SK-N-SH (cell line): Measurements from ENCODE around the gene LPP. TPM values are rescaled to one million over a fixed set of nuclear protein-coding genes. Genes with fewer than 3 reads are reported as not detected.

Source experiments
- CTCF ChIA-PET: fragments of 300-600, 350-600 bp; formaldehyde crosslinking; extraction: SDS; loops from one replicate; lab custom pipeline; 2021; lab: Yijun Ruan, JAX
- POLR2A ChIA-PET: fragments of 350-600 bp; sonication (Branson Sonifier 250); formaldehyde crosslinking; extraction: SDS; loops from one replicate; lab custom pipeline; 2020; ENCODE audit warnings: antibody characterized with exemption, inconsistent platforms; lab: Yijun Ruan, JAX
- DNase-seq: peaks from one replicate; pipeline ENCODE4 v3.0.0; 2012
- H2AFZ ChIP-seq: fragments of 200-600 bp; sonication (generic); 2 replicates; pipeline ENCODE4 v1.8.1; 2016; ENCODE audit warnings: antibody characterized with exemption, mild to moderate bottlenecking, low read depth
- H3F3A ChIP-seq: fragments of 200-600 bp; sonication (generic); replicated peaks from 2 replicates; pipeline ENCODE3; 2016; ENCODE audit warnings: antibody characterized with exemption, mild to moderate bottlenecking; ENCODE audit not compliant: insufficient read depth
- H3K27ac ChIP-seq, 2 experiments: fragments of 200-500 bp in 1 of 2; fragments of 200-600 bp in 1 of 2; sonication (Bioruptor generic) in 1 of 2; sonication (generic), shearing (Covaris generic) in 1 of 2; 2 replicates each; pipeline versions ENCODE4 v1.5.1 to v1.6.1; 2014 to 2016; ENCODE audit warnings: low read depth in 2 of 2, inconsistent platforms in 1 of 2, low read length in 1 of 2, mild to moderate bottlenecking in 1 of 2, mixed read lengths in 1 of 2
- H3K27me3 ChIP-seq: fragments of 200-600 bp; sonication (generic), shearing (Covaris generic); 2 replicates; pipeline ENCODE4 v1.6.1; 2016; ENCODE audit warnings: mixed run types; ENCODE audit not compliant: insufficient read depth
- H3K36me3 ChIP-seq, 2 experiments: fragments of 200-500 bp in 1 of 2; fragments of 200-600 bp in 1 of 2; sonication (Bioruptor generic) in 1 of 2; sonication (generic) in 1 of 2; replicated peaks in 1 of 2; 2 replicates each; pipeline versions ENCODE3 to v1.5.1; 2014 to 2016; ENCODE audit warnings: low read length in 1 of 2, mild to moderate bottlenecking in 1 of 2; ENCODE audit not compliant: insufficient read depth in 2 of 2, control insufficient read depth in 1 of 2
- H3K4me1 ChIP-seq, 2 experiments: fragments of 200-500 bp in 1 of 2; fragments of 200-600 bp in 1 of 2; sonication (Bioruptor generic) in 1 of 2; sonication (generic), shearing (Covaris generic) in 1 of 2; 2 replicates each; pipeline versions ENCODE4 v1.5.1 to v1.6.1; 2014 to 2016; ENCODE audit warnings: low read depth in 1 of 2, low read length in 1 of 2, mixed run types in 1 of 2; ENCODE audit not compliant: insufficient read depth in 2 of 2, control insufficient read depth in 1 of 2
- H3K4me2 ChIP-seq: fragments of 200-600 bp; sonication (generic), shearing (Covaris generic); 2 replicates; pipeline ENCODE4 v1.6.1; 2017; ENCODE audit warnings: mixed run types
- H3K4me3 ChIP-seq, 2 experiments: fragments of 200-500 bp in 1 of 2; fragments of 200-600 bp in 1 of 2; sonication (Bioruptor generic) in 1 of 2; sonication (generic), shearing (Covaris generic) in 1 of 2; 2 replicates each; pipeline versions ENCODE4 v1.5.1 to v1.8.1; 2014 to 2016; ENCODE audit warnings: low read depth in 2 of 2, inconsistent platforms in 1 of 2, low read length in 1 of 2, mild to moderate bottlenecking in 1 of 2, mixed read lengths in 1 of 2, moderate library complexity in 1 of 2
- H3K79me2 ChIP-seq: fragments of 200-600 bp; sonication (generic); 2 replicates; pipeline ENCODE4 v1.8.1; 2017; ENCODE audit warnings: mild to moderate bottlenecking; ENCODE audit not compliant: insufficient read depth
- H3K9ac ChIP-seq: fragments of 200-600 bp; sonication (generic); 2 replicates; pipeline ENCODE4 v1.6.1; 2017; ENCODE audit warnings: mixed run types
- H3K9me2 ChIP-seq: fragments of 200-600 bp; sonication (generic); 2 replicates; pipeline ENCODE4 v1.6.1; 2017; ENCODE audit warnings: mixed run types
- H3K9me3 ChIP-seq: fragments of 200-600 bp; sonication (generic); 2 replicates; pipeline ENCODE4 v1.6.1; 2017; ENCODE audit warnings: mixed run types, mild to moderate bottlenecking, moderate library complexity
- H4K20me1 ChIP-seq: fragments of 200-600 bp; sonication (generic); 2 replicates; pipeline ENCODE4 v1.6.1; 2017; ENCODE audit warnings: mild to moderate bottlenecking, mixed run types; ENCODE audit not compliant: insufficient read depth
- ELF1 ChIP-seq: IDR thresholded peaks from 2 replicates; pipeline ENCODE4 v1.4.0; 2012
- EZH2phosphoT487 ChIP-seq: fragments of 200-600 bp; sonication (generic); IDR thresholded peaks from 2 replicates; pipeline ENCODE4 v1.6.1; 2017; ENCODE audit warnings: low read depth, mixed run types, mild to moderate bottlenecking, antibody characterized with exemption, moderate library complexity, borderline replicate concordance
- FOXJ3 ChIP-seq: sonication (generic); formaldehyde crosslinking; IDR thresholded peaks from 2 replicates; pipeline ENCODE4 v1.5.1; 2020; ENCODE audit warnings: mild to moderate bottlenecking, missing genetic modification reagents
- FOXM1 ChIP-seq: IDR thresholded peaks from 2 replicates; pipeline ENCODE4 v1.4.0; 2012; ENCODE audit warnings: low read depth, mild to moderate bottlenecking
- JUND ChIP-seq: IDR thresholded peaks from 2 replicates; pipeline ENCODE4 v1.4.0; 2012
- MEF2A ChIP-seq: IDR thresholded peaks from 2 replicates; pipeline ENCODE4 v1.4.0; 2012; ENCODE audit warnings: low read depth, borderline replicate concordance
- POLR2AphosphoS5 ChIP-seq: IDR thresholded peaks from 2 replicates; pipeline ENCODE4 v1.6.1; 2012; ENCODE audit warnings: low read depth, low read length
- REST ChIP-seq: IDR thresholded peaks from 2 replicates; pipeline ENCODE4 v1.6.1; 2012; ENCODE audit warnings: mild to moderate bottlenecking, low read depth, low read length, moderate library complexity
- RFX5 ChIP-seq: IDR thresholded peaks from 2 replicates; pipeline ENCODE4 v1.6.1; 2012; ENCODE audit warnings: mild to moderate bottlenecking, improper control_type of control experiment, low read length
- RXRA ChIP-seq: IDR thresholded peaks from 2 replicates; pipeline ENCODE4 v1.4.0; 2012; ENCODE audit warnings: low read depth, mild to moderate bottlenecking, borderline replicate concordance
- SIN3A ChIP-seq: IDR thresholded peaks from 2 replicates; pipeline ENCODE4 v1.6.1; 2012; ENCODE audit warnings: low read depth, mild to moderate bottlenecking, low read length, moderate library complexity, borderline replicate concordance
- TAF1 ChIP-seq: IDR thresholded peaks from 2 replicates; pipeline ENCODE4 v1.6.1; 2012; ENCODE audit warnings: low read depth, mild to moderate bottlenecking, low read length, moderate library complexity, borderline replicate concordance
- YY1 ChIP-seq: IDR thresholded peaks from 2 replicates; pipeline ENCODE4 v1.4.0; 2012; ENCODE audit warnings: low read depth, mild to moderate bottlenecking
- ZBTB33 ChIP-seq: IDR thresholded peaks from 2 replicates; pipeline ENCODE4 v1.4.0; 2012; ENCODE audit warnings: low read depth, borderline replicate concordance
- WGBS: methylation state at CpG from one replicate; pipeline ENCODE4 v1.1.6; 2017; ENCODE audit warnings: low lambda C conversion rate; 5-methylcytosine and 5-hydroxymethylcytosine counted together
- polyA plus RNA-seq, 3 experiments: library from polyadenylated mRNA; depleted of rRNA; stranded (reverse); fragments of >200 nt; gene quantifications; 2 replicates each; pipeline ENCODE4 v1.2.3, GENCODE V29; 2012
- TF ChIP-seq, protein P1 (sequence below): IDR thresholded peaks from 2 replicates; pipeline ENCODE4 v1.4.0; 2012; ENCODE audit warnings: low read depth, borderline replicate concordance
- TF ChIP-seq, protein P2 (sequence below): fragments of 200-600 bp; sonication (generic); IDR thresholded peaks from 2 replicates; pipeline ENCODE4 v1.6.1; 2017; ENCODE audit warnings: antibody characterized with exemption, mild to moderate bottlenecking, moderate library complexity

LPP gene
- polyA plus RNA-seq, 1 of the 3 experiments (the other 2 are of a cell fraction) = 6.6 TPM

- Histone ChIP-seq H3K4me1 (peaks cover 0 to 7% of the 10 kb centered on the region in 2 experiments; a peak in 3 of 4 replicates), H3K79me2 (peaks cover 43% of the 10 kb centered on the region), H3K9me2 (no peaks in the 10 kb centered on the region), H3K9ac (no peak overlapping the region), H2AFZ (no peak overlapping the region), H3K4me2 (no peak overlapping the region), H4K20me1 (no peaks in the 10 kb centered on the region), H3K36me3 (peaks cover 0 to 8% of the 10 kb centered on the region in 2 experiments), H3K9me3 (no peaks in the 10 kb centered on the region), H3K4me3 (no peak overlapping the region), H3K27me3 (no peaks in the 10 kb centered on the region), H3F3A (peaks cover 21% of the 10 kb centered on the region), H3K27ac (no peak overlapping the region)
- ChIA-PET CTCF (no interaction called here), POLR2A (no interaction called here)
- TF ChIP-seq FOXJ3 (CRISPR knock-in tag) = no peak
- no peak for TF ChIP-seq JUND
- TF ChIP-seq, protein P1, sequence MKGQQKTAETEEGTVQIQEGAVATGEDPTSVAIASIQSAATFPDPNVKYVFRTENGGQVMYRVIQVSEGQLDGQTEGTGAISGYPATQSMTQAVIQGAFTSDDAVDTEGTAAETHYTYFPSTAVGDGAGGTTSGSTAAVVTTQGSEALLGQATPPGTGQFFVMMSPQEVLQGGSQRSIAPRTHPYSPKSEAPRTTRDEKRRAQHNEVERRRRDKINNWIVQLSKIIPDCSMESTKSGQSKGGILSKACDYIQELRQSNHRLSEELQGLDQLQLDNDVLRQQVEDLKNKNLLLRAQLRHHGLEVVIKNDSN = no peak
- TF ChIP-seq SIN3A = no peak
- TF ChIP-seq REST = no peak
- no peak for TF ChIP-seq EZH2phosphoT487
- no peak for TF ChIP-seq RFX5
- no peak for DNase-seq
- WGBS = 90% methylated on average over 2 of the region's 2 CpGs
Measured at GRCh38 chr3:188559856-188560255, 405.9 kb downstream of the LPP start.

DNA sequence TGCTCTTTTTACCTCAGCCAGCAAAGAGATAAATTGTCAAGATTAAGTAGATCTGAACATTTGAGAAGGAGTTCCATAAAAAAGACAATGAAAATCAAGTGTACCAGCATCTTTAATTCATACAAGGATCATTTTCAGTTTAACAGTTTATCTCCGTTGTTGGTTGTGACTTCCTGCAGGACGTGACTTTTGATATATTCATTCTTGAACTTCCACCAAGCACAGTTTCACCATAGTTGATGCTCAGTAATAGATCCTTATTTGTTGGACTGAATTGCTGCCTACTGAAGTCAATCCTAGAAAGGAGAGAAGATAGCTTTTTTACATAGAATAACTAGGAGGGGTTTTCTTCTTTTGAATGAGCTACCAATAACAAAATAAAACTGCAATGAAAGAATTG lies 408.2 kb downstream of the LPP start:
- Histone ChIP-seq H3K9me2 (no peaks in the 10 kb centered on the region), H3K4me3 (no peak overlapping the region), H3K9ac (no peak overlapping the region), H3K36me3 (peaks cover 0 to 8% of the 10 kb centered on the region in 2 experiments), H3K79me2 (peaks cover 42% of the 10 kb centered on the region), H3F3A (peaks cover 21% of the 10 kb centered on the region), H3K4me2 (no peak overlapping the region), H2AFZ (no peak overlapping the region), H3K4me1 (peaks cover 0 to 7% of the 10 kb centered on the region in 2 experiments; a peak in 2 of 4 replicates), H4K20me1 (no peaks in the 10 kb centered on the region), H3K27me3 (no peaks in the 10 kb centered on the region), H3K9me3 (no peaks in the 10 kb centered on the region), H3K27ac (no peak overlapping the region)
- no peak for DNase-seq
- CTCF ChIA-PET = no interaction called here
- POLR2A ChIA-PET = no interaction called here
- 81% methylated on average over 2 of the region's 2 CpGs for WGBS
- no peak for TF ChIP-seq ELF1
- no peak for TF ChIP-seq RXRA
- TF ChIP-seq, protein P2, sequence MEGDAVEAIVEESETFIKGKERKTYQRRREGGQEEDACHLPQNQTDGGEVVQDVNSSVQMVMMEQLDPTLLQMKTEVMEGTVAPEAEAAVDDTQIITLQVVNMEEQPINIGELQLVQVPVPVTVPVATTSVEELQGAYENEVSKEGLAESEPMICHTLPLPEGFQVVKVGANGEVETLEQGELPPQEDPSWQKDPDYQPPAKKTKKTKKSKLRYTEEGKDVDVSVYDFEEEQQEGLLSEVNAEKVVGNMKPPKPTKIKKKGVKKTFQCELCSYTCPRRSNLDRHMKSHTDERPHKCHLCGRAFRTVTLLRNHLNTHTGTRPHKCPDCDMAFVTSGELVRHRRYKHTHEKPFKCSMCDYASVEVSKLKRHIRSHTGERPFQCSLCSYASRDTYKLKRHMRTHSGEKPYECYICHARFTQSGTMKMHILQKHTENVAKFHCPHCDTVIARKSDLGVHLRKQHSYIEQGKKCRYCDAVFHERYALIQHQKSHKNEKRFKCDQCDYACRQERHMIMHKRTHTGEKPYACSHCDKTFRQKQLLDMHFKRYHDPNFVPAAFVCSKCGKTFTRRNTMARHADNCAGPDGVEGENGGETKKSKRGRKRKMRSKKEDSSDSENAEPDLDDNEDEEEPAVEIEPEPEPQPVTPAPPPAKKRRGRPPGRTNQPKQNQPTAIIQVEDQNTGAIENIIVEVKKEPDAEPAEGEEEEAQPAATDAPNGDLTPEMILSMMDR = no peak
- no peak for TF ChIP-seq YY1
- no peak for TF ChIP-seq POLR2AphosphoS5
- TF ChIP-seq ZBTB33 = no peak
- no peak for TF ChIP-seq JUND
- no peak for TF ChIP-seq TAF1
- no peak for TF ChIP-seq MEF2A
- TF ChIP-seq EZH2phosphoT487 = no peak
- no peak for TF ChIP-seq REST
- no peak for TF ChIP-seq FOXM1
